HEK293T (cell line): Measurements from ENCODE around the gene PTPN4.

Experiments used
- CTCF ChIA-PET: fragments of 350-600 bp; formaldehyde crosslinking; extraction: SDS; loops from one replicate; lab custom pipeline; 2021; ENCODE audit warnings: antibody characterized with exemption, inconsistent platforms; lab: Yijun Ruan, JAX
- POLR2A ChIA-PET: fragments of 350-600 bp; formaldehyde crosslinking; extraction: SDS; loops from one replicate; lab custom pipeline; 2020; ENCODE audit warnings: antibody characterized with exemption, inconsistent platforms; lab: Yijun Ruan, JAX
- DNase-seq: peaks from one replicate; pipeline ENCODE4 v3.0.0; 2012; ENCODE audit warnings: mixed read lengths; ENCODE audit errors: extremely low spot score
- ARNT ChIP-seq: fragments of 450-650 bp; IDR thresholded peaks from 2 replicates; pipeline ENCODE4 v1.6.1; 2017; ENCODE audit warnings: mild to moderate bottlenecking
- BHLHE40 ChIP-seq: fragments of 450-650 bp; IDR thresholded peaks from 2 replicates; pipeline ENCODE4 v1.6.1; 2016; ENCODE audit warnings: mild to moderate bottlenecking, moderate library complexity, borderline replicate concordance
- CTBP1 ChIP-seq: fragments of 450-650 bp; IDR thresholded peaks from 2 replicates; pipeline ENCODE4 v1.6.1; 2016; ENCODE audit warnings: borderline replicate concordance
- ELF4 ChIP-seq: fragments of 450-650 bp; IDR thresholded peaks from 2 replicates; pipeline ENCODE4 v1.6.1; 2017; ENCODE audit warnings: antibody characterized with exemption
- FOXA1 ChIP-seq: fragments of 450-650 bp; IDR thresholded peaks from 2 replicates; pipeline ENCODE4 v1.6.1; 2016; ENCODE audit warnings: mild to moderate bottlenecking
- FOXK2 ChIP-seq: fragments of 450-650 bp; IDR thresholded peaks from 2 replicates; pipeline ENCODE4 v1.6.1; 2016; ENCODE audit warnings: mild to moderate bottlenecking
- FOXM1 ChIP-seq: fragments of 450-650 bp; IDR thresholded peaks from 2 replicates; pipeline ENCODE4 v1.6.1; 2017; ENCODE audit warnings: mild to moderate bottlenecking, borderline replicate concordance
- HDGF ChIP-seq: fragments of 450-650 bp; IDR thresholded peaks from 2 replicates; pipeline ENCODE4 v1.6.1; 2017; ENCODE audit warnings: antibody characterized with exemption, borderline replicate concordance
- L3MBTL2 ChIP-seq: fragments of 450-650 bp; conservative IDR thresholded peaks from 2 replicates; pipeline ENCODE4 v1.6.1; 2016; ENCODE audit warnings: mild to moderate bottlenecking
- LEF1 ChIP-seq: fragments of 450-650 bp; IDR thresholded peaks from 2 replicates; pipeline ENCODE4 v1.6.1; 2017; ENCODE audit warnings: mild to moderate bottlenecking, borderline replicate concordance
- NFRKB ChIP-seq: fragments of 450-650 bp; IDR thresholded peaks from 2 replicates; pipeline ENCODE4 v1.6.1; 2016; ENCODE audit warnings: mild to moderate bottlenecking, moderate library complexity
- PKNOX1 ChIP-seq: fragments of 450-650 bp; IDR thresholded peaks from 2 replicates; pipeline ENCODE4 v1.6.1; 2016
- SP1 ChIP-seq: fragments of 450-650 bp; IDR thresholded peaks from 2 replicates; pipeline ENCODE4 v1.6.1; 2017
- SUZ12 ChIP-seq: fragments of 450-650 bp; IDR thresholded peaks from 2 replicates; pipeline ENCODE4 v1.6.1; 2016; ENCODE audit warnings: mild to moderate bottlenecking
- TARDBP ChIP-seq: fragments of 450-650 bp; IDR thresholded peaks from 2 replicates; pipeline ENCODE4 v1.6.1; 2016
- ZNF384 ChIP-seq: fragments of 450-650 bp; IDR thresholded peaks from 2 replicates; pipeline ENCODE4 v1.6.1; 2016

Gene PTPN4

GRCh38 chr2:119746836-119747686, 12.7 kb upstream of the PTPN4 start:
- ChIA-PET CTCF (no interaction called here), POLR2A (interaction anchor here (1.0 kb wide), 1 partner anchor 14 kb away, joined by 4 read pairs; no protein-coding TSS in a partner anchor)
- TF ChIP-seq PKNOX1: no peak
- no peak for TF ChIP-seq SUZ12
- TF ChIP-seq SP1: no peak
- no peak for TF ChIP-seq L3MBTL2
- no peak for TF ChIP-seq TARDBP
- TF ChIP-seq ARNT: no peak
- TF ChIP-seq LEF1: no peak
- TF ChIP-seq FOXK2: no peak
- TF ChIP-seq ELF4: no peak
- TF ChIP-seq FOXM1: no peak
- TF ChIP-seq CTBP1: no peak
- no peak for DNase-seq

GRCh38 chr2:119748135-119748534, 11.6 kb upstream of the PTPN4 start:
- TF ChIP-seq ELF4 (no peak), FOXM1 (no peak), ARNT (no peak), SUZ12 (no peak), LEF1 (no peak), ZNF384 (no peak), BHLHE40 (no peak), FOXK2 (no peak), CTBP1 (no peak), FOXA1 (no peak), TARDBP (no peak), L3MBTL2 (no peak), HDGF (no peak), SP1 (no peak), PKNOX1 (no peak), NFRKB (no peak)
- ChIA-PET CTCF (no interaction called here), POLR2A (interaction anchor here (1.2 kb wide), 1 partner anchor 11 kb away, joined by 4 read pairs; the partner anchor contains the start of gene PTPN4)

GRCh38 chr2:119749477-119750012, 10.2 kb upstream of the PTPN4 start:
- CTCF ChIA-PET: no interaction called here
- POLR2A ChIA-PET: interaction anchor here (1.2 kb wide), 1 partner anchor 10 kb away, joined by 4 read pairs; the partner anchor contains the start of gene PTPN4
- DNase-seq: no peak
- no peak for TF ChIP-seq CTBP1
- no peak for TF ChIP-seq NFRKB
- TF ChIP-seq ARNT: no peak
- no peak for TF ChIP-seq PKNOX1
- no peak for TF ChIP-seq SP1
- no peak for TF ChIP-seq HDGF
- TF ChIP-seq FOXM1: no peak
- TF ChIP-seq SUZ12: no peak
- no peak for TF ChIP-seq ELF4
- no peak for TF ChIP-seq TARDBP
- TF ChIP-seq L3MBTL2: no peak
- no peak for TF ChIP-seq FOXK2

More at GRCh38 chr2:119748135-119748534, 11.6 kb upstream of the PTPN4 start:
- no peak for DNase-seq

- TF ChIP-seq ELF4 (no peak), LEF1 (no peak), ZNF384 (no peak), PKNOX1 (no peak), TARDBP (no peak), FOXM1 (no peak), L3MBTL2 (no peak), SP1 (no peak), HDGF (no peak), ARNT (no peak)
These were observed 8.0 kb upstream of the PTPN4 start for GRCh38 chr2:119751706-119752105.

More at GRCh38 chr2:119751706-119752105, 8.0 kb upstream of the PTPN4 start:
- no peak for DNase-seq
- POLR2A ChIA-PET: no interaction called here
- CTCF ChIA-PET: interaction anchor here (0.5 kb wide), 1 partner anchor 345 kb away, joined by 5 read pairs; no protein-coding TSS in a partner anchor
